Erythroblast (primary cell): ENCODE data around the gene GANAB.
"Not testable (repeated sequence)": the region's sequence is repeated elsewhere in the genome, so short reads cannot be mapped to it uniquely, and the experiment has no call there.

Experiments used
- DNase-seq, 2 experiments: peaks; one replicate each; lab custom pipeline; 2025; lab: John Stamatoyannopoulos, UW
- GATA1 ChIP-seq: IDR thresholded peaks from 2 replicates; pipeline ENCODE4 v1.6.1; 2011; ENCODE audit warnings: low read depth, mild to moderate bottlenecking, control low read depth, low read length, moderate library complexity
- POLR2A ChIP-seq: IDR thresholded peaks from 2 replicates; pipeline ENCODE4 v1.6.1; 2011; ENCODE audit warnings: mild to moderate bottlenecking, low read length

Gene GANAB

GRCh38 chr11:62652161-62653006, 6.0 kb upstream of the GANAB start:
- DNase-seq, result peak; percentile 66 to 72
- TF ChIP-seq POLR2A (no peak), GATA1 (no peak)

GRCh38 chr11:62650283-62650682, 3.9 kb upstream of the GANAB start:
- not testable (repeated sequence) for DNase-seq

- TF ChIP-seq GATA1 (no peak), POLR2A (no peak)
- DNase-seq, result no peak
Observed at GRCh38 chr11:62649486-62649885, 3.1 kb upstream of the GANAB start.

DNA sequence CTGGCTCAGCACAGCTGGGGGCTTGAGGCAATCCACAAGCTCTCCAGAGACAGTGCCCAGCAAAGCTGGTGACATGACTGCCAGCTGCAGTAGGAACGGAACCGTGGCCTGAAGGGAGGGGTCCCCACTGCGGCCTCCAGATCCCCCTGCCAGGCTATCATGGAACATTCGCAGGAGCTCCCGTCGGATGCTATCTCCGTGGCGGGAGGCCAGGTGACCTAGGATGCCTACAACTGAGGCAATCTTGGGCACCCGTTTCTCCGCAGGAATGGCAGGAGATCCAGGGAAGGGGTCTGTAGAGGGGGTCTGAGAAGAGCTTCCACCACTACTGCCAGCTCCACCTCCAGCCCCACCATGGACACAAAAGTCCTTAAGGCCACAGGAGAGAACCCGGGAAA, 2.6 kb upstream of the GANAB start:
- DNase-seq, result no peak
- TF ChIP-seq POLR2A (no peak), GATA1 (no peak)

- no peak for TF ChIP-seq GATA1
- TF ChIP-seq POLR2A, result no peak
- DNase-seq, result no peak
Observed at GRCh38 chr11:62648185-62648966, 2.0 kb upstream of the GANAB start.

GRCh38 chr11:62647609-62648005, 1.2 kb upstream of the GANAB start:
- TF ChIP-seq GATA1, result no peak
- TF ChIP-seq POLR2A, result no peak
- DNase-seq, result no peak

- TF ChIP-seq GATA1 (no peak), POLR2A (no peak)
- no peak for DNase-seq
Observed at GRCh38 chr11:62646825-62647608, 604 bp upstream of the GANAB start.

GRCh38 chr11:62645671-62645945, 805 bp downstream of the GANAB start:
- DNase-seq, result peak in 1 of 2 experiments; percentile 64
- TF ChIP-seq POLR2A, result no peak
- no peak for TF ChIP-seq GATA1

DNA sequence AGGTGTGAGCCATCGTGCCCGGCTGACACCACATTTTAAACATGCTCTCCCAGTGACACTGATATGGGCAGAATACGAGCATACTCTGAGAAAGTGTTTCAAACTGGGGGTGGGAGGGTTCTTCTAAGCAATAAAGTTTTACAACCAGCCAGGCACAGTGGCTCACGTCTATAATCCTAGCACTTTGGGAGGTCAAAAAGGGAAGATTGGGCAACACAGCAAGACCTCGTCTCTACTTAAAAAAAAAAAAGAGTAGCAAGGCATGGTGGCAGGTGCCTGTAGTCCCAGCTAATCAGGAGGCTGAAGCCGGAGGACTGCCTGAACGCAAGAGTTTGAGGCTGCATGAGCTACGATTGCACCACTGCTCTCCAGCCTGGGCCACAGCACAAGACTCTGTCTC, 2.2 kb downstream of the GANAB start:
- no peak for TF ChIP-seq POLR2A
- no peak for DNase-seq

GRCh38 chr11:62632492-62632891, 13.9 kb downstream of the GANAB start:
- no peak for DNase-seq

GRCh38 chr11:62627713-62628112, 18.7 kb downstream of the GANAB start:
- TF ChIP-seq POLR2A (no peak), GATA1 (no peak)
- no peak for DNase-seq

More at GRCh38 chr11:62632492-62632891, 13.9 kb downstream of the GANAB start:
- no peak for TF ChIP-seq GATA1
- TF ChIP-seq POLR2A, result no peak

DNA sequence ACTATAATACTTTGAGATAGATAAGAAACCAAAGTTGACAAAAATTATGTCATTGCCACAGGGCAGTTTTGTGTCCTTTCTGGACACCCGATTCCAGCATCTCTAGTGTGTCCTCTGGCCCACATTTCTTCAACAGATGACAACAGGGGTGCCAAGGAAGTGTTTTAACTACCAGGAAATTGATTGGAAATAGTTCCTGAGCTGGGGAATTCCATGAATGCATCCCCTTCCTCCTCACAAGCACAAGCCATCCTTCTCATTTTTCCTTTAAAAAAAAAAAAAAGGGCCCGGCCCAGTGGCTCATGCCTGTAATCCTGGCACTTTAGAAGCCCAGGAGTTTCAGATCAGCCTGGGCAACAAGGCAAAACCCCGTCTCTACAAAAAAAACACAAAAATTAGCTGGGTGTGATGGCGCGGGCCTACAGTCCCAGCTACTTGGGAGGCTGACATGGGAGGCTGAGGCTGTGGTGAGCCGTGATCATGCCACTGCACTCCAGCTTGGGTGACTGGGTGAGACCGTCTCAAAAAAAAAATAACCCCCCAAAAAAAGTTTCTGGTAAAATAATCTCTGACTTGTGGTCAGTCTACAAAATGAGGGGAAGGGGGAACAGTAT, 23.8 kb downstream of the GANAB start:
- no peak for DNase-seq

More for the DNA sequence above, 23.8 kb downstream of the GANAB start:
- TF ChIP-seq GATA1 (no peak), POLR2A (no peak)
